ENCODE measurements around the gene C5orf46.

DNA sequence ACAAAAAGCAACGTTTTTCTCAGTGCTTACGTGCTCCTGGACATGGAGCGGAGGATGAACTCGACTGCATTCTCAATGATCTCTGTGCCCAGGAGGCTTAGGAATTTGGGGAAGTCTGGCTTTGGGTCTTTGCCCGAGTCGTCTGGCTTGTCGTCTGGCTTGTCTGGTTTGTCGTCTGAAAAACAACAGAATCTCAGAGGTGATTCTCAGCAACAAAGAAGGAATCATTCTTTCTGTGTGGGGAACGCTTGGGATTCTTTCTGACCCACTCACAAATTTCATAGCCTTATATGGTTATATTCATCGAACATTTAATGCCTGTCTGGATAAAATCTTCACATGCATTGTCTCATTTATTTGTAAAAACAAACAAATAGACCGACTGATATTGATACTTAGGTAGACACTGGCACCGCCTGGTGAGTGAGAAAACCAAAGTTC, 4.7 kb downstream of the C5orf46 start:
- no peak for TF ChIP-seq MXI1 (IDR thresholded peaks at IDR 0.05; ENCODE audit: borderline replicate concordance, low read depth, low read length)
- TF ChIP-seq, protein P1, sequence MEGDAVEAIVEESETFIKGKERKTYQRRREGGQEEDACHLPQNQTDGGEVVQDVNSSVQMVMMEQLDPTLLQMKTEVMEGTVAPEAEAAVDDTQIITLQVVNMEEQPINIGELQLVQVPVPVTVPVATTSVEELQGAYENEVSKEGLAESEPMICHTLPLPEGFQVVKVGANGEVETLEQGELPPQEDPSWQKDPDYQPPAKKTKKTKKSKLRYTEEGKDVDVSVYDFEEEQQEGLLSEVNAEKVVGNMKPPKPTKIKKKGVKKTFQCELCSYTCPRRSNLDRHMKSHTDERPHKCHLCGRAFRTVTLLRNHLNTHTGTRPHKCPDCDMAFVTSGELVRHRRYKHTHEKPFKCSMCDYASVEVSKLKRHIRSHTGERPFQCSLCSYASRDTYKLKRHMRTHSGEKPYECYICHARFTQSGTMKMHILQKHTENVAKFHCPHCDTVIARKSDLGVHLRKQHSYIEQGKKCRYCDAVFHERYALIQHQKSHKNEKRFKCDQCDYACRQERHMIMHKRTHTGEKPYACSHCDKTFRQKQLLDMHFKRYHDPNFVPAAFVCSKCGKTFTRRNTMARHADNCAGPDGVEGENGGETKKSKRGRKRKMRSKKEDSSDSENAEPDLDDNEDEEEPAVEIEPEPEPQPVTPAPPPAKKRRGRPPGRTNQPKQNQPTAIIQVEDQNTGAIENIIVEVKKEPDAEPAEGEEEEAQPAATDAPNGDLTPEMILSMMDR (conservative IDR thresholded peaks at IDR 0.05; ENCODE audit: low read depth, low read length): no peak
- no peak for TF ChIP-seq RAD21 (IDR thresholded peaks at IDR 0.05; ENCODE audit: low read length)
- TF ChIP-seq CHD1 (IDR thresholded peaks at IDR 0.05; ENCODE audit: low read depth, low read length): no peak
- no peak for TF ChIP-seq POLR2A (IDR thresholded peaks at IDR 0.05; ENCODE audit: low read depth, low read length)

Measured in IMR-90 (cell line).